ENCODE measurements around the gene HEATR3.

The HEATR3 gene

DNA sequence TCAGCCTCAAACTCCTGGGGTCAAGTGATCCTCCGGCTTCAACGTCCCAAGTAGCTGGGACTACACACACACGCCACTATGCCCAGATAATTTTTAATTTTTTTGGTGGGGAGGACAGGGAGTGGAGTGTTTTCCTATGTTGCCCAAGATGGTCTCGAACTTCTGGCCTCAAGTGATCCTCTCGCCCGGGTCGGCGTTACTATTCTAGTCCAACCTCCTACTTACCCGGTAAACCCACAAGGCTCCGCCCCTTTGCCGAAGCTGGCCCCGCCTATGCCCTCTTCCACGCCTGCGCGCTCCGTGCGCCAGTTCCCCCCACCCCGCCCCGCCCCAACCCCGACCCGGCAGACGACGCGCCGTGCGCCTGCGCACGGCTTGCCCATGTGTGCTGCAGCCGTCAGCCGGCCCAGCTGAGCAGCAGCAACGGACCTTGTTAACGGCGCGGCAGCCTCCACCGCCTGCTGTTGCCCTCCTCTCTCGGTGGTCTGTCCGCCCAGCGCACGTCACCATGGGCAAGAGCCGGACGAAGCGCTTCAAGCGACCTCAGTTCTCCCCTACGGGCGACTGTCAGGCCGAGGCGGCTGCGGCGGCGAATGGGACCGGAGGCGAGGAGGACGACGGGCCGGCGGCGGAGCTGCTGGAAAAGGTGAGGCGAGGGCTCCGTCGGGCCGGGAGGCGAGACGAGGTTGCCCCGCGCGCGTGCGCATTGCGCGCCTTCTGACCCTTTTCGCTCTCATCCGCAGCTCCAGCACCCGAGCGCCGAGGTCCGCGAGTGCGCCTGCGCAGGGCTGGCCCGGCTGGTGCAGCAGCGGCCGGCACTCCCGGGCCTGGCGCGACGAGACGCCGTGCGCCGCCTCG lies at the start of gene HEATR3:
HEATR3 (plus strand) TSS at position 347 of the 858 bp plus-strand sequence; CDS start at position 509, 162 bp downstream.
- in situ Hi-C loops (cut with HindIII; ENCODE audit: low sequenced_read_pairs) = no loop called here

GRCh38 chr16:50017553-50017952 lies 48.2 kb upstream of the HEATR3 start:
- in situ Hi-C loops (cut with HindIII; ENCODE audit: low sequenced_read_pairs) = no loop called here

- in situ Hi-C loops (cut with HindIII; ENCODE audit: low sequenced_read_pairs) = no loop called here
Observed at GRCh38 chr16:50021544-50021943, 44.2 kb upstream of the HEATR3 start.

GRCh38 chr16:50023641-50024040 lies 42.1 kb upstream of the HEATR3 start:
- in situ Hi-C loops (cut with HindIII; ENCODE audit: low sequenced_read_pairs) = no loop called here

DNA sequence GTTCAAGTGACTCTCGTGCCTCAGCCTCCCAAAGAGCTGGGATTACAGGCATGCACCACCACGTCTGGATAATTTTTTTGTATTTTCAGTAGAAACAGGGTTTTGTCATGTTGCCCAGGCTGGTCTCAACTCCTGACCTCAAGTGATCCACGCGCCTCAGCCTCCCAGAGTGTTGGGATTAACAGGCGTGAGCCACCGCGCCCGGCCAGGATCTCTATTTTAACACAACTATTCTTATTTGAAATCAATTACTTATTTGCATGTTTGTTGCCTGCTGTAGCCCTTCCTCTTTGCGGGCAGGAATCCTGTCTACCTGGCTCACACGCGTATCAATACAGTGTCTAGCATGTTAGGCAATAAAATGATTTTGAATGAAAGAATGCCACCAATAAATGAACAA lies 41.6 kb upstream of the HEATR3 start:
- in situ Hi-C loops (cut with HindIII; ENCODE audit: low sequenced_read_pairs) = no loop called here

DNA sequence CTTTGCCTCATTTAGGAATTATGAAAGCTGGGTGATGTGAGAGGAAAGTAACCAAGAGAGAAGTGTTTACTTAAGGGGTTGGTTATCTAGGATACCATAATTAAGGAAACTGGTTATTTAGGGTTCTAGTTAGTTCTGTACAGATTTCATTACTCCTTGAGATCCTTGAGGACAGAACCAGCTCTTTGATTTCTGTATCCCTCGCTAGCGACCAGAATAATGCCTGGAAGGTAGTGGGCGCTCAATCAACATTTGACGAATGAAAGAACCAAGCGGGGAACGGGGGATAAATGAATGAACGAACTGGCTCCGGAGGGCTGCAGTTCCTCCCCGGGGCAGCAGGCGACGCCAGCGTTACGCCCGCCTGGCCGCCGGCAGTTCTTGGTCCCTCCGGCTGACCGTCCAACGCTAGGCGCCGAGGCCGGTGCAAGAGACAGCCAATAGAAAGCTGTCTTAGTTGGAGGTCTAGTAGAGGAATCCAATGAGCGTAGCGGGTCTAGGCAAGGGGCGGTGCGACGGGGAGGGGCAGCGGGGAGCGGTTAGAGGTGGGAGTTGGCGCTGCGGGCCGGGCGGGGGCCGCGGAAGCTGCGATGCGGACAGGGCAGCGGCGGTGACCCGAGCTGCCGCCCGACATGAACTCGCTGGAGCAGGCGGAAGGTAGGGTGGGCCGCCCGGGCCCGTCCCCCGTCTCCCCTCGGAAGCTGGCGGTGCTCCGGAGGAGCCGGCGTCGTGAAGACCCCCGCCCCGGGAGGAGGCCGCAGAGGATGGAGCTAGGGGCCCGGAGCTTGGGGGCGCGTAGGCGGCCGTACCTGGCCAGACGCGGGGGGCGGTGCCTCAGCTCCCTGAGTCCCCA lies 40.9 kb upstream of the HEATR3 start, which contains the start of gene CNEP1R1:
CNEP1R1 (plus strand) TSS at position 542 of the 853 bp plus-strand sequence; CDS start at position 633, 91 bp downstream.
- in situ Hi-C loops (cut with HindIII; ENCODE audit: low sequenced_read_pairs) = no loop called here

DNA sequence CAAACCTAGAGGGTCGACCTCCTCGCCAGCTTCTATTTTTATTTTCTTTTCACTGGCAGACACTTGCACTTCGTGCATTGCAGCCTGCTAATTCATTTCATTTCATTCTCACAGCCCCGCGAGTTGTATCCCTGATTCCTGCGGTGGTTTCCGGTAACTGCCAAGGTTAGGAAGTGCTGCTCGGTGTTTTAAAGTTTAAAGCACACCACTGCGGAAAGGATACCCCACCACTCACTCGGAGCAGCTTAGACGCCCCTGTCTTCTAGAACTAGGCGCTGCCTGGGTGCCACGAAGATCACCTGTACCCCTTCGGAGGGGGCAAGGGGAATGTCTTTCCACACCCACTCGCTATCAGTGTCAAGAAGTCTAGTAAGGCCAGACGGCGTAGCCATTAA lies 40.2 kb upstream of the HEATR3 start:
- in situ Hi-C loops (cut with HindIII; ENCODE audit: low sequenced_read_pairs) = no loop called here

DNA sequence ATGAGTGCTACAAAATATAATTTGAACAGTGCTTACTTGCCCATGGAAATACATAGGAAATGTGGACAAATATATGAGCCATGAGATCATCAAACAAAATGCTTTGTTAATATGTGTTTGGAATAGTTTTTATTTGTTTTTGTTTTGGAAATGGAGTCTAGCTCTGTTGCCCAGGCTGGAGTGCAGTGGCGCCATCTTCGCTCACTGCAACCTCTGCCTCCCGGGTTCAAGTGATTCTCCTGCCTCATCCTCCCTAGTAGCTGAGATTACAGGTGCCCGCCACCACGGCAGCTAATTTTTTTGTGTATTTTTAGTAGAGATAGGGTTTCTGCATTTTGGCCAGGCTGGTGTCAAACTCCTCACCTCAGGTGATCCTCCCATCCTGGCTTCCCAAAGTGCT lies 37.9 kb upstream of the HEATR3 start:
- in situ Hi-C loops (cut with HindIII; ENCODE audit: low sequenced_read_pairs) = no loop called here

DNA sequence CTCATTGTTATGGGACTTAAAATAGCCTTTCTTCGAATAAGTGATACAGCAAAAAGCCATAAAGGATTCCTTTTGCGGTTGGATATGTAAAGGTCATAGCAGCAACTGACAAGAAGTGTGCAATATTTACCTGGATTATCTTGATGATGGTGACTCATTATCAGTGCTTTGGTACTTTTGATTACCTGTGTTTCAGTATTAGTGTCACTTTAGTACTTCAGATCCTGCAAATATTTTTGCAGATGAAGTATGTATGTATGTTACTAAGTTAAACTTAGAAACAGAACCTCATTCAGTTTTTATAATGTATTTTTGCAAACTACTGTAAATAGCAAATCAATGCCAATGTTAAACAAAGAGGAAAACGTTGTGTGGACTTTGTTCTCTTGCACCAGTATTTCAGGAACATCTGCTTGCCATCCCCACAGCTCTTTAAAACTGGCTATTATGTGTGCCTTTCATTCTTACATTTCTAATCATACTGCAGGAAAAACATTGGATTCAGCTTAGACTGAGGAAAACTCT lies 30.2 kb upstream of the HEATR3 start:
- in situ Hi-C loops (cut with HindIII; ENCODE audit: low sequenced_read_pairs) = no loop called here

DNA sequence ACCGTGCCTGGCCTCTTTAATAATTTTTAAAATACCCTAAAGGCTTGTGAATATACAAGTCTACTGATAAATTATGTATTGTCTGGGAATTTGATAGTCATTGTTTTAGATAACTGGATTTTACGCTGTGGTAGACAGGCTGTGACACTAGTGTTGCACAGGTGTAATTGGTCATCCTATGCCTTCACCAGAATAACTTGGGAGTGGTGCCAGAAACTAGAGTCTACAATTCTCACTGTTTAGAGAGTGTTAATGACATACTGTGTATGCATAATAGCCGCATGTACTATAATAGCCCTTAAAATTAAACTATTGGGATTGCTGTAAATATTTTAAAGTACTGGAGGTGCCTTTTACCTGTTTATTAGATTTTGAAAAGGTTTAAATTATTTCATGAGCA lies 29.3 kb upstream of the HEATR3 start:
- in situ Hi-C loops (cut with HindIII; ENCODE audit: low sequenced_read_pairs) = no loop called here

- in situ Hi-C loops (cut with HindIII; ENCODE audit: low sequenced_read_pairs) = no loop called here
Observed at GRCh38 chr16:50037662-50038220, 28.0 kb upstream of the HEATR3 start.

DNA sequence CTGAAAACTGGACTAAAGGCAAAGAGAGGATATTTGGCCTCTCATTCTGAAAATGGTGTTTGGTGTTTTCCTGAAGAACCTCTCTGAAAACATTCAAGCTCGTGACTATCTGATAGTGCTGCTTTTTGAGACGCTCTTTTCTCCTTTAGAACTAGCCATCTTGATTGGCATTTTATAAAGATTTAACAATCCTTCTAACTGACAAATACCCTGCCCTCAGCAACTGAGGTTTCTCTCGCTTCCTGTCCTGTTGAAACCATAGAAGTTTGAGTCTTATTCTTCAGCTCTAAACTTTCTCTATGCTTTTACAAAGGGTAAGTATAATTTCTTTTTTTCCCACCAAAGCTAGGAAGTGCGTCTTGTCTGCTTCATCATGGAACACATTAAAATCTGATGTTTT lies 27.5 kb upstream of the HEATR3 start:
- in situ Hi-C loops (cut with HindIII; ENCODE audit: low sequenced_read_pairs) = no loop called here

DNA sequence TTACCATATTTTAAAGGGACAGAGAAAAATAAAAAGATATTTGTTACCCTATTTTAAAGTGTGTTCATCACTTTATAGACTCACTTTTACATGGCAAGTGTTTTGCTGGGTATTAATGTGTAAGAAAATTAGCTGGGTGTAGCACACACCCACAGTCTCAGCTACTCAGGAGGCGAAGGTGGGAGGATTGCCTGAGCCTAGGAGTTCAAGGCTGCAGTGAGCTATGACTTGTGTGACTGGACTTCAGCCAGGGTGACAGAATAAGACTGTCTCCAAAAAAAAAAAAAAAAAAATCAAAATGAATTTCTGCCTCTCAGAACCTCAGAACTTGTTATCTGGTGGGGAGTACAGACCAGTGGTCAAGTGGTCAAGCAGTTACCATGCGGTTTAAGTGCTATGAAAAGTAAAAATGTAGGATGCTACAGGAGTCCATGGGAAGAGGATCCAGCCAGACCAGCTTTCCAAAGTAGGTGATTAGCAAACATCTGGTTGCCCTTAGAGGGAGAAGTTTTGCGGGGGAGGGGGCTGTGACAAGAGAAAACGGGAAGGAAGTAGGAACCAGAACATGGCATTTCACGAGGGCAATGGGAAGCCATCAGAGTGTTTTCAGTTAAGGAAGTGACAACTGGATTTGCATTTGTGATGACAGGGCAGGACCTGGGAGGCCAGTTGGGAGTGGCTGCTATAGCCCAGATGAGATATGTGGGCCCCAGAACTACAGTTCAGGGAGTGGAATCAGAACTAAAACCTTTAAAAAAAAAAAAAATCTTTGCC lies 26.8 kb upstream of the HEATR3 start:
- in situ Hi-C loops (cut with HindIII; ENCODE audit: low sequenced_read_pairs) = no loop called here

- in situ Hi-C loops (cut with HindIII; ENCODE audit: low sequenced_read_pairs) = no loop called here
Observed at GRCh38 chr16:50040018-50040417, 25.8 kb upstream of the HEATR3 start.

DNA sequence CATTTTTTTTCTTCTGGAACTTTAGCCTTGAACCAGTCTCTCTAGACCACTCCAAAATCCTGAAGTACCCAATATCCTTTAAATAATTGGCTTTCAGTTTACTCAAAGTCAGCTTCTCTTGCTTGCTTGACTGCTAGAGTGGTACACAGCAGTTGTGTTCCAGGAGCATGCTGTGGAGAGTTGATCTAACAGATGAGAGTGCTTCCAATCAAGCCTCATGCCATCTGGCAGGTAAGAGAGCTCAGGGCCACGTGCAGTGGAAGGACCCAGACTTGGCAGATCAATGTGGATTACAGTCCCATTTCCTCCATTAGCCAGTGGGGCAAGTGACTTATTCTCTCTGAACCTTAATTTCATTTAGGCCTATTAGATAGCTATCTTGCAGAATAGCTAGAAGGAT lies 25.1 kb upstream of the HEATR3 start:
- in situ Hi-C loops (cut with HindIII; ENCODE audit: low sequenced_read_pairs) = no loop called here

DNA sequence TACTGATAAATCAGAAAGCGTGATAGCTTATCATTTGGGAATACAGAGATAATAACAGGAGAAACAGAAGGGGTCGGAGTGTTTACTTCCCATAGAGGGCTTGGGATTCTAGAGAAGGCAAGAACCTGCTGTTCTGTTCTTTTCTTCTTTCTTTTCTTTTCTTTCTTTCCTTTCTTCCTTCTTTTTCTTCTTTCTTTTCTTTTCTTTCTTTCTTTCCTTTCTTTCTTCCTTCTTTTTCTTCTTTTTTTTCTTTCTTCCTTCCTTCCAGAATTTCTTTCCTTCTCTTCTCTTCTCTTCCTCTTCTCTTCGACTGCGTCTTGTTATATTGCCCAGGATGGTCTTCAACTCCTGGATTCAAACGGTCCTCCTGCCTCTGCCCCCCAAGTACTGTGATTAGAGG lies 22.4 kb upstream of the HEATR3 start:
- in situ Hi-C loops (cut with HindIII; ENCODE audit: low sequenced_read_pairs) = no loop called here

DNA sequence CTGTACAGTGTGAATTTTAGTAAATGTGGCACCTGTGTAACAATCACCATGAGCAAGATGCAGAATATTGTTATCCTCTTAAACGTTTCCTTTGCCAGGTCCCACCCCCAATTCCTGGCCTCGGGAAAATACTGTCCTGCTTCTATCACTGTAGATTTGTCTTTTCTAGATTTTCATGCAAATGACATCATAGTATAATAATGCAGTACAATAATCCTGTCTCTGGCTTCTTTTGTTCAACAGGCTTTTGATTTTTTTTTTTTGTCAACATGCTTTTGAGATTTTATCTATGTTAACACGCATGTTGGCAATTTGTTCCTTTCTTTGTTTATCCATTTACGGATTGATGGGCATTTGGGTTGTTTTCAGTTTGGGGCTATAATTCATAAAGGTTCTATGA lies 20.4 kb upstream of the HEATR3 start:
- in situ Hi-C loops (cut with HindIII; ENCODE audit: low sequenced_read_pairs) = no loop called here

DNA sequence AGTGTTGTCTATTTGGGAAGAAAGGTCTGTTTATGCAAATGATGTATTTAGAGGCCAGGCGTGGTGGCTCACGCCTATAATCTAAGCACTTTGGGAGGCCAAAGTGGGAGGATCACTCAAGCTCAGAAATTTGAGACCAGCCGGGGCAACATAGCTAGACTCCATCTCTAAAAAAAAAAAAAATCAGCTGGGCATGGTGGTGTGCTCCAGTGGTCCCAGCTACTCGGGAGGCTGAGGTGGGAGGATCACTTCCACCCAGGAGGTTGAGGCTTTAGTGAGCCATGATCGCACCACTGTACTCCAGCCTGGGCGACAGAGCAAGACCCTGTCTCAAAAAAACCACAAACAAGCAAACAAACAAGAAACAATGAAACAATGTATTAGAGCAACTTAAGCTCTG lies 18.9 kb upstream of the HEATR3 start:
- in situ Hi-C loops (cut with HindIII; ENCODE audit: low sequenced_read_pairs) = no loop called here

DNA sequence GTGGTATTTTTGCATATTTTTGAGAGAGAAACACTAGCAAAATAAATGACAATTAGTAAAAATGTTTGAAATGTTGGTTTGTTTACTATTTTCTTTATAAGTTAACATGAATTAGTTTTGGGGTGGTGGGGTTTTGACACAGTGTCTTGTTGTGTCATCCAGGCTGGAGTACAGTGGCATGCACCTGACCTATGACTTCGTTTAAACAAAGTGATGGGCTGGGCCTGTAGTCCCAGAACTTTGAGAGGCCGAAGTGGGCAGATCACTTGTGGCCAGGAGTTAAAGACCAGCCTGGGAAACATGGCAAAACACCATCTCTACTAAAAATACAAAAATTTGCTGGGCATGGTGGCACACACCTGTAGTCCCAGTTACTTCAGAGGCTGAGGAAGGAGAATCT lies 17.9 kb upstream of the HEATR3 start:
- in situ Hi-C loops (cut with HindIII; ENCODE audit: low sequenced_read_pairs) = no loop called here

DNA sequence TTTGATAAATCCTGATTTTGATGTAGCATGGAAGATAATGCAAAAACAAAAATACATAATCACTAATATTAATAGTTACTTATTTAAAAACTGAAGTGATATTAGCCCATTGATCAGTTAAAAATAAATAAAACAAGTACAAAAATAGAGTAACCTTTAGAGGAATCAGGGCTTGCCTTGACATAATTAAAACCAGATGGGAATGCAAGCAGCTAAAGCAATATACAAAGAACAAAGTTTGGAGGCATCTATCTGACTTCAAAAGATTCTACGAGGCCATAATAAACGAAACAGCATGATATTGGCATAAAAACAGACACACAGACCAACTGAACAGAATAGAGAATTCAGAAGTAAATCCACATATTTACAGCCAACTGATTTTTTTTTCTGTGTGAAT lies 15.0 kb upstream of the HEATR3 start:
- in situ Hi-C loops (cut with HindIII; ENCODE audit: low sequenced_read_pairs) = no loop called here

DNA sequence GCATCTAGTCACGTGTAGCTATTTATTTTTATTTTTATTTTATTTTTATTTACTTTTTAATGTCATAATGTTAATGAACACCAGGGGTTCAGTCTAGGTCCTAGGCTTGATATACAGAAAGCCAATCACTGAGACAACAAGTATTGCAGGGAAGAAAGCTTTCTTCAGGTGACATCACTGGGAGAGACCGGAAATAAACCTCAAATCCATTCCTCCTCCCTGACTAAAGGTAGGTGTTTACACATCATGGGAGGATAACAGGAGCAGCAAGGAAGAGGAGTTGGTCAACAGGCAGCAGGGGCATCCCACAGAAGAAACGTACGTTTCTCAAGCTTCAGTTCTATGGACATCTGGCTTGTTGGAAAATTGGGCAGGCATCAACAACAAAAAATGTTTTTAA lies 9.5 kb upstream of the HEATR3 start:
- in situ Hi-C loops (cut with HindIII; ENCODE audit: low sequenced_read_pairs) = no loop called here

Data from DLD1 (cell line).